IMR-90 (cell line): ENCODE measurements around the gene ABCA9. TPM values are rescaled to one million over a fixed set of nuclear protein-coding genes. Genes with fewer than 3 reads are reported as not detected.

Experiments used
- ATAC-seq: fragments of 200-7000 bp; cut with Tn5 transposase; 2 replicates; pipeline ENCODE4 v1.9.1; 2020; ENCODE audit warnings: low read depth, mild to moderate bottlenecking, moderate library complexity
- BruUV-seq: library from RNA; stranded (reverse); fragments of 400-500 nt; replicated peaks from 2 replicates; lab custom pipeline; 2021; lab: Mats Ljungman, UMichigan
- CTCF ChIA-PET: fragments of 300-600 bp; formaldehyde crosslinking; extraction: SDS; loops from one replicate; lab custom pipeline; 2021; ENCODE audit warnings: antibody characterized with exemption; lab: Yijun Ruan, JAX
- POLR2A ChIA-PET: fragments of 300-600 bp; sonication (Branson Sonifier 250); formaldehyde crosslinking; loops from one replicate; lab custom pipeline; 2022; ENCODE audit warnings: antibody characterized with exemption; ENCODE audit not compliant: unreplicated experiment; lab: Charles Lee
- DNase-seq: peaks from one replicate; pipeline ENCODE4 v3.0.0; 2013
- H2AFZ ChIP-seq: replicated peaks from 2 replicates; pipeline ENCODE3; 2013; ENCODE audit warnings: low read length, mild to moderate bottlenecking; ENCODE audit not compliant: poor library complexity
- H2AK5ac ChIP-seq: 2 replicates; pipeline ENCODE4 v1.6.1; 2013; ENCODE audit warnings: low read depth, low read length, inconsistent platforms
- H2AK9ac ChIP-seq: replicated peaks from 2 replicates; pipeline ENCODE3; 2013; ENCODE audit warnings: mild to moderate bottlenecking, low read depth, low read length, moderate library complexity; ENCODE audit not compliant: poor library complexity
- H2BK120ac ChIP-seq: 2 replicates; pipeline ENCODE4 v1.6.1; 2013; ENCODE audit warnings: low read depth, low read length, inconsistent platforms
- H2BK15ac ChIP-seq: 3 replicates; pipeline ENCODE4 v1.6.1; 2013; ENCODE audit warnings: low read depth, low read length, inconsistent platforms
- H2BK20ac ChIP-seq: 2 replicates; pipeline ENCODE4 v1.6.1; 2013; ENCODE audit warnings: low read depth, mild to moderate bottlenecking, inconsistent platforms, low read length, moderate library complexity
- H2BK5ac ChIP-seq: 2 replicates; pipeline ENCODE4 v1.6.1; 2013; ENCODE audit warnings: mild to moderate bottlenecking, low read depth, low read length, inconsistent platforms; ENCODE audit not compliant: poor library complexity, severe bottlenecking
- H3K14ac ChIP-seq: replicated peaks from 2 replicates; pipeline ENCODE4 v1.6.1; 2013; ENCODE audit warnings: low read depth, low read length, inconsistent platforms
- H3K18ac ChIP-seq: 2 replicates; pipeline ENCODE4 v1.6.1; 2013; ENCODE audit warnings: low read depth, low read length, control low read depth
- H3K23ac ChIP-seq: 2 replicates; pipeline ENCODE4 v1.6.1; 2013; ENCODE audit warnings: low read depth, low read length, inconsistent platforms
- H3K27ac ChIP-seq: 2 replicates; pipeline ENCODE4 v1.5.1; 2013; ENCODE audit warnings: mild to moderate bottlenecking, control low read depth, low read length; ENCODE audit not compliant: insufficient read depth
- H3K27me3 ChIP-seq: 2 replicates; pipeline ENCODE4 v1.6.1; 2013; ENCODE audit warnings: low read length; ENCODE audit not compliant: control insufficient read depth, insufficient read depth
- H3K36me3 ChIP-seq: 2 replicates; pipeline ENCODE4 v1.6.1; 2013; ENCODE audit warnings: low read length, mixed read lengths; ENCODE audit not compliant: control insufficient read depth, insufficient read depth
- H3K4ac ChIP-seq: 2 replicates; pipeline ENCODE4 v1.6.1; 2013; ENCODE audit warnings: low read depth, low read length, inconsistent platforms
- H3K4me1 ChIP-seq: 2 replicates; pipeline ENCODE4 v1.6.1; 2013; ENCODE audit warnings: low read length, mixed read lengths; ENCODE audit not compliant: control insufficient read depth, insufficient read depth
- H3K4me2 ChIP-seq: 2 replicates; pipeline ENCODE4 v1.6.1; 2013; ENCODE audit warnings: low read depth, mild to moderate bottlenecking, control low read depth, low read length, moderate library complexity
- H3K4me3 ChIP-seq: 2 replicates; pipeline ENCODE4 v1.5.1; 2013; ENCODE audit warnings: low read depth, mild to moderate bottlenecking, control low read depth, low read length, moderate library complexity; ENCODE audit not compliant: insufficient read depth
- H3K56ac ChIP-seq: 2 replicates; pipeline ENCODE4 v1.6.1; 2013; ENCODE audit warnings: low read length, inconsistent platforms; ENCODE audit not compliant: insufficient read depth; ENCODE audit errors: extremely low read depth
- H3K79me1 ChIP-seq, 2 experiments: 2 replicates each; pipeline ENCODE4 v1.6.1; 2013; ENCODE audit warnings: low read length in 2 of 2, inconsistent platforms in 1 of 2, low read depth in 1 of 2
- H3K9ac ChIP-seq: 2 replicates; pipeline ENCODE4 v1.6.1; 2013; ENCODE audit warnings: low read depth, low read length, control low read depth
- H3K9me1 ChIP-seq: 2 replicates; pipeline ENCODE4 v1.6.1; 2013; ENCODE audit warnings: low read length, inconsistent platforms; ENCODE audit not compliant: insufficient read depth
- H3K9me3 ChIP-seq: 2 replicates; pipeline ENCODE4 v1.6.1; 2013; ENCODE audit warnings: low read length; ENCODE audit not compliant: control insufficient read depth, insufficient read depth
- H4K20me1 ChIP-seq: 2 replicates; pipeline ENCODE4 v1.6.1; 2013; ENCODE audit warnings: low read length, inconsistent platforms; ENCODE audit not compliant: insufficient read depth
- H4K5ac ChIP-seq: 2 replicates; pipeline ENCODE4 v1.6.1; 2013; ENCODE audit warnings: mild to moderate bottlenecking, low read depth, low read length, control low read depth
- H4K8ac ChIP-seq, 2 experiments: 2 replicates each; pipeline ENCODE4 v1.6.1; 2013; ENCODE audit warnings: low read depth in 2 of 2, low read length in 2 of 2, control low read depth in 1 of 2, inconsistent platforms in 1 of 2
- H4K91ac ChIP-seq: 2 replicates; pipeline ENCODE4 v1.6.1; 2013; ENCODE audit warnings: low read depth, low read length, inconsistent platforms; ENCODE audit not compliant: insufficient read depth
- CEBPB ChIP-seq: IDR thresholded peaks from 2 replicates; pipeline ENCODE4 v1.6.1; 2012; ENCODE audit warnings: low read depth, low read length, improper control_type of control experiment
- MXI1 ChIP-seq: IDR thresholded peaks from 2 replicates; pipeline ENCODE4 v1.6.1; 2012; ENCODE audit warnings: low read depth, mild to moderate bottlenecking, low read length, moderate library complexity, borderline replicate concordance
- WGBS, 2 experiments: methylation state at CpG; one replicate each; pipeline versions ENCODE4 v1.1.5 to v1.1.7; 2013; ENCODE audit warnings: missing lambda C conversion rate in 2 of 2; ENCODE audit not compliant: insufficient read length in 1 of 2; ENCODE audit errors: extremely low coverage in 2 of 2; 5-methylcytosine and 5-hydroxymethylcytosine counted together
- dilution Hi-C: fragments of 300-500 bp; cut with HindIII; formaldehyde crosslinking; loops from one replicate; pipeline ENCODE4 v1.14.3; 2018; ENCODE audit warnings: low sequenced_read_pairs; ENCODE audit not compliant: unreplicated experiment
- in situ Hi-C: fragments of 300-500 bp; cut with MboI; formaldehyde crosslinking; loops from 3 replicates; pipeline ENCODE4 v1.14.3; 2019; ENCODE audit warnings: low sequenced_read_pairs, inconsistent platforms, mixed read lengths
- intact Hi-C: fragments of 100-400 bp; cut with micrococcal nuclease; formaldehyde crosslinking; loops from 2 replicates; pipeline ENCODE4 v1.10.0; 2022
- polyA plus RNA-seq, 3 experiments: library from polyadenylated mRNA; depleted of rRNA; stranded (reverse); fragments of >200 nt; gene quantifications; 2 replicates each; pipeline ENCODE4 v1.2.3, GENCODE V29; 2012; ENCODE audit warnings: low replicate concordance in 1 of 3
- total RNA-seq: library from RNA; depleted of rRNA; stranded (reverse); fragments of >200 nt; gene quantifications from 2 replicates; pipeline ENCODE4 v1.2.3, GENCODE V29; 2012
- TF ChIP-seq, protein P1 (sequence below): fragments of 150-350 bp; IDR thresholded peaks from 2 replicates; pipeline ENCODE4 v1.6.1; 2016; ENCODE audit warnings: low read depth, mild to moderate bottlenecking, low read length, moderate library complexity, borderline replicate concordance

The ABCA9 gene
- total and polyA plus RNA-seq, 2 of the 4 experiments (the other 2 are of a cell fraction) = under 0.01 TPM; not detected in 1

DNA sequence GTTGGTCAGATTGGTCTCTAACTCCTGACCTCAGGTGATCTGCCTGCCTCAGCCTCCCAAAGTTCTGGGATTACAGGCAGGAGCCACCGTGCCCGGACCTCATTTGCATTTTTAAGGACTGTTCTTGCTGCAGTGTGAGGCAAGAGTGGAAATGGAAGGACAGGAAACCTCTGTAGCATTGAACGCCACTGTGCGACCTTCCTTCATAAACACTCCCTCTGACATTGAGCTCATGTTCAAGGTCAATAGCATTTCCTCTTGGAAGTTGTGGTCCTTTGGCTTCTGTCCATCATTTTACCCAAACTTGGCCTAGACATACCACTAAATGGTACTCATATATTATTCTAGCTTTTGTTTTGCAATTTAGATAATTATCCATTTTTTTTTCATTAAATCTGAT is 72.8 kb downstream of the ABCA9 start:
- CTCF ChIA-PET = no interaction called here

More for the DNA sequence above, 72.8 kb downstream of the ABCA9 start:
- TF ChIP-seq, protein P1, sequence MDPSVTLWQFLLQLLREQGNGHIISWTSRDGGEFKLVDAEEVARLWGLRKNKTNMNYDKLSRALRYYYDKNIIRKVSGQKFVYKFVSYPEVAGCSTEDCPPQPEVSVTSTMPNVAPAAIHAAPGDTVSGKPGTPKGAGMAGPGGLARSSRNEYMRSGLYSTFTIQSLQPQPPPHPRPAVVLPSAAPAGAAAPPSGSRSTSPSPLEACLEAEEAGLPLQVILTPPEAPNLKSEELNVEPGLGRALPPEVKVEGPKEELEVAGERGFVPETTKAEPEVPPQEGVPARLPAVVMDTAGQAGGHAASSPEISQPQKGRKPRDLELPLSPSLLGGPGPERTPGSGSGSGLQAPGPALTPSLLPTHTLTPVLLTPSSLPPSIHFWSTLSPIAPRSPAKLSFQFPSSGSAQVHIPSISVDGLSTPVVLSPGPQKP = no peak
- no peak for TF ChIP-seq MXI1
- TF ChIP-seq CEBPB = no peak
- intact Hi-C loops (no loop called here), in situ Hi-C loops (no loop called here), dilution Hi-C loops (no loop called here)
- Histone ChIP-seq H3K27ac (no peak overlapping the region), H3K9me3 (no peaks in the 10 kb centered on the region), H4K91ac (no peak overlapping the region), H3K9ac (no peak overlapping the region), H3K79me1 (no peaks in the 10 kb centered on the region), H3K4me3 (no peak overlapping the region), H3K18ac (no peak overlapping the region), H2AFZ (no peak overlapping the region), H3K56ac (no peak overlapping the region), H3K23ac (no peak overlapping the region), H3K4me1 (no peaks in the 10 kb centered on the region), H2BK20ac (no peak overlapping the region), H2AK5ac (no peak overlapping the region), H4K8ac (no peak overlapping the region), H4K5ac (no peak overlapping the region), H2AK9ac (no peak overlapping the region), H3K27me3 (no peaks in the 10 kb centered on the region), H4K20me1 (no peaks in the 10 kb centered on the region), H3K4me2 (no peak overlapping the region), H3K14ac (no peak overlapping the region), H2BK120ac (no peak overlapping the region), H3K4ac (no peak overlapping the region), H3K36me3 (no peaks in the 10 kb centered on the region), H2BK5ac (no peak overlapping the region), H3K9me1 (no peaks in the 10 kb centered on the region), H2BK15ac (no peak overlapping the region)
- DNase-seq = no peak
- POLR2A ChIA-PET = no interaction called here
- BruUV-seq = no TSS peak
- no peak for ATAC-seq
- no CpG with 5 or more reads among the region's 4 CpGs for WGBS, 2 experiments
